ENCODE measurements around the gene NSUN4.
"Not testable (repeated sequence)": the region's sequence is repeated elsewhere in the genome, so short reads cannot be mapped to it uniquely, and the experiment has no call there.

Gene NSUN4

DNA sequence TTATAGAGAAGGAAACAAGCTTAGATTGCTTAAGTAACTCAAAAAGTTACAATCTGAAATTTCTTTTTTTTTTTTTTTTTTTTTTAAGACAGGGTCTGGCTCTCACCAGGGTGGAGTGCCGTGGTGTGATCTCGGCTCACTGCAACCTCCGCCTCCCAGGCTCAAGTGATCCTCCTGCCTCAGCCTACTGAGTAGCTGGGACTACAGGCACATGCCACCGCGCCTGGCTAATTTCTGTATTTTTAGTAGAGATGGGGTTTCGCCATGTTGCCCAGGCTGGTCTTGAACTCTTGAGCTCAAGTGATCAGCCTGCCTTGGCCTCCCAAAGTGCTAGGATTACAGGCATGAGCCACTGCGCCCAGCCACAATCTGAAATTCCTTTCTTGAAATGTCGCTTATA, 27.1 kb downstream of the NSUN4 start:
- not testable (repeated sequence) for DNase-seq (ENCODE audit: low read depth)

DNA sequence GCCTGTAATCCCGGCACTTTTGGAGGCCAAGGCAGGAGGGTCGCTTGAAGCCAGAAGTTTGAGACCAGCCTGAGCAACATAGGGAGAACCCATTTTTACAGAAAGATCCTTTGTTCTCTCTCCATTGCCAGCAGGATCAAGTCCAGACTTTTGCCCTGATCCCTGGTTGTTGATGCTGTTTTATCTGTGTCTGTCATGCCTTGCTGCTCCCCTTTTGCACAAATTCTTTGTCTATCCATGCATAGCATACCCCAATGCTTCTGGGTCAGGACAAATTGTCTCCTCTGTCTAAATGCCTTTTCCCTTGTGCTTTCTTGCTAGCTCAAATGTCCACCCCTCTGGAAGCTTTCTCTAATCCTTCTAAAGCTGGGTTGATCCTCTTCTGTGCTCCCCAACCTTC, 28.2 kb downstream of the NSUN4 start:
- DNase-seq (ENCODE audit: low read depth), result no peak

DNA sequence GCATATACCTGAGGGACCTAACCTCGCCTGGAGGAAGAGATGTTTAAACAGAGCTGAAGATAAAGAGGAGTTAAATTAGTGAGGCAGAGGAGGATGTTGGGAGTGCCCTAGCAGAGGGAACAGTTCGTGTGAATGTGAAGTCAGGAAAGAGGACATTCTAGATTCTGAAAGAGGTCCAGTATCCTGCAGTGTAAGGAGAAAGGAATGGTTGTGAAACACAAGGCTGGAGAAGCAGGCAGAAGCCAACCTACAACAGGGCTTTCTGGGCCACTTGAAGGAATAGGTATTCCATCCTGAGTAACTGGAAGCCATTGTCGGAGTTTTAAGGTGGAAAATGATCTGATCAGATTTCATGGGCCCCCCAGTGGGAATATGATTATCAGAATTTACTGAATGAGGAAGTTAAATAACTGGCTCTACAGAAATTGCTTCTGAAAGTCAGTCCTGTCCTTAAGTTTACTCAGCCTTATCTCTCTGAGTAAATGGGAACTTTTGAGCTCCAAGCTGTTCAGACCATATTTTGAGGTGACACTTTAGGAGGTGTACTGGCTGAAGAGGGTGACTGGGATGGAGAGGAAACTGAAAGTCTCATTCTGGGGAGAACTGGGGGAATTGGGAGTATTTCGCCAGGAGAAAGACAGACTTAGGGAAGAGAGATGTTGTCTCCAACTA, 29.1 kb downstream of the NSUN4 start:
- DNase-seq (ENCODE audit: low read depth), result no peak

DNA sequence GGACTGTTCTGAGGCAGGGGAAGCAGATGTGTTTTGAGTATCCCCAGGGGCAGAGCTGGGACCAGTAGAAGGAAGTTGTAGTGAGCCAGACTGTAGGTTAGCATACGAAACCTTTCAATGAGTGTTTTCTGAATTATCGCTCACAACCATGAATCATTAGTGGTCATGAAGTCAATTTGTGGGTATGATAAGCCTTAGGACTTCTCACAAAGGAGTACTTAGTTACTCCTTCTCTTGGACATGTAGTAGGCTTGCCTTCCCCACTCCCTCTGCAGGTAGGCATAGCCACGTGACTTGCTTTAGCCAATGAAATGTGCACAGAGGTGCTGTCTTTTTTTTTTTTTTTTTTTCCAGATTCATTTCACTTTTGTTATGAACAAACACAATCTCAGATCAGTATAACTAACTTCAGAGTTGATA, 29.6 kb downstream of the NSUN4 start:
- no peak for DNase-seq (ENCODE audit: low read depth)

DNA sequence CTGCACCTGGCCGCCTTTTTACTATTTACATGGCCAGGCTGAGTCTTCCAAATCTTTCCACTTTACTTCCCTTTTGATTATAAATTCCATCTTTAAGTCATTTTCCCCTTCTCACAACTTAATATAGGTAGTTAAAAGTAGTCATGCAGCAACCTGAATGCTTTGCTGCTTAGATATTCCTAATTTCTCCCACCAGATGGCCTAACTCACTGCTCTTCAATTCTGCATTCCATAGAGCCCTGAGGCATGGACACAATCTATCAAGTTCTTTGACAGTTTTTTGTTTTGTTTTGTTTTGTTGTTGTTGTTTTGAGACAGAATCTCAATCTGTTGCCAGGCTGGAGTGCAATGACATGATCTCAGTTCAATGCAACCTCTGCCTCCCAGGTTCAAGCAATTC, 31.8 kb downstream of the NSUN4 start:
- no peak for DNase-seq (ENCODE audit: low read depth)

DNA sequence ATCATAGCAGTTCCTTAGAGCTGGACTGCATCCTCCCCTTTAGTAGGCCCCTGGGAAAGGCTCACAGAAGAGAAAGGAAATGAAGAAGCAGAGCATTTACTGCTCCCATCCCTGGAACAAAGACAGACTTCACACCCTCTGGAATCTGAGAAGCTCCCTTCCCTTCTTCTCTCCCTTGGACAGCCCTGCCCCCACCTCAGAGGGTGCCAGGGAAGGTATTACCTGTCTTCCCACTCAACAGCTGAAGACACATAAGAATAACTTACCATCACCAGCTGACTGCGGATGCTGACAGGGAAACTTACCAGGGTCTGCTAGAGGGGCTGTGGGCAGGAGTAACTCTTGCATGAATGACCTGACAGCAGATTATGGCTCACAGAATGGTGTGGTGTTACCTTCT, 39.4 kb downstream of the NSUN4 start:
- DNase-seq (ENCODE audit: low read depth), result no peak

DNA sequence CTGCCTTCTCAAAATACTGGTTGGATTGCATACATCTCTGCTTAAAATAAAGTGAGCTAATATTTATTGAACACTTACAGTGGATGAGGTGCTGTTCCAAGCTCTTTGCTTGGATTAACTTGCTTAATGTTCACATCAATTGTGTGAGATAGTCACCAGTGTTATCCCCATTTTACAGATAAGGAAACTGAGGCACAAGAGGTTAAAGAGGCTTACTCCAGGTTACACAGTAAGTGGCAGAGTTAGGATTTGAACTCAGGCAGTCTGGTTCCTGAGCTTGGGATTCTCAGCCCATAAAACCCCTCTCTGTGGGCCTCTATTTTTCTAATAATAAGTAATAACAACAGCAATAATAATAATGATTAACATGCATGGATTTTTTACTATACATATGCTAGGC, 39.9 kb downstream of the NSUN4 start:
- no peak for DNase-seq (ENCODE audit: low read depth)

DNA sequence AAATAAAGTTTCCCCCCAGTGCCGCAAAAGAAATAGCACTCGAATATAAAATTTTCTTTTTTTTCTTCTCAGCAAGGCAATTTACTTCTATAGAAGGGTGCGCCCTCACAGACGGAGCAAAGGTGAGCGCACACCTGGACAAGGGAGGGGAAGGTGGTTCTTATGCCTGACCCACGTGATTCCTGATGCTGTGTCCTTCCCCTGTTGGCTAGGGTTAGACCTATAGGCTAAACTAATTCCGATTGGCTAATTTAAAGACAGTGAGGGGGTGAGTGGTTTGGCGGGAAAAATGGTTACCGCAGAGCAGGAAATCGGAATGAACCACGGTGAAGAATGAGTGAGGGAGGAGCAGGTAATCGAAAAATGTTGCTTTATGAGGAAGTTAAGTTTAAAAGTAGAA, 52.9 kb downstream of the NSUN4 start:
- DNase-seq (ENCODE audit: low read depth), result no peak

DNA sequence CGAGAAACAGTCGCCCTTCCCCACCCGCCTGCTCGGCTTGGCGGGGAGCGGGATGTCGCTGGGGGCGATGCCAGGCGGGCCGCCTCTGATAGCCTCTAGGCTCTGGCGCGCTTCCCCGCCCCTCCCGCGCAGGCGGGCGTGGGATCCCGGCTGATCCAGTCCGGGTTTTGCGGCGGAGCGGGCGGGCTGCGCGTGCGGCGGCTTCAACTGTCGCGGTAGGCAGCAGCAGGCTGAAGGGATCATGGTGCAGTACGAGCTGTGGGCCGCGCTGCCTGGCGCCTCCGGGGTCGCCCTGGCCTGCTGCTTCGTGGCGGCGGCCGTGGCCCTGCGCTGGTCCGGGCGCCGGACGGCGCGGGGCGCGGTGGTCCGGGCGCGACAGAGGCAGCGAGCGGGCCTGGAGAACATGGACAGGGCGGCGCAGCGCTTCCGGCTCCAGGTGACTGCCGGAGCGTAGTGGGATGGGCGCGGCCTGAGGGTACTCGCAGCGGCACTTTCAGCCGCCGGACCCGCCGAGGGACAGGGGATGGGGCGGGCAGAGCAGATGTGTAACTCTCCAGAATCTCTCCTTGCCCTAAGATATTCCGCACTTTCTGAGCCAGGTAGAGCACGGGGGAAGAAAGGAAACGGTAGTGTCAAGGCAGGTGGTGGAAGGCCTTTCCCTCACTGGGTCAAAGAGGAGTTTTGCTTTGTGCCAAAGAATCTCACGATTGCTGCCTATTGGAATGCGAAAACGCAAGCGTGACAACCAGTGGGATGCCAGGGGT, 53.7 kb downstream of the NSUN4 start, which contains the start of gene FAAH:
FAAH (plus strand) TSS at position 210 of the 764 bp plus-strand sequence; CDS start at position 242, 32 bp downstream.
- DNase-seq (ENCODE audit: low read depth), result no peak

DNA sequence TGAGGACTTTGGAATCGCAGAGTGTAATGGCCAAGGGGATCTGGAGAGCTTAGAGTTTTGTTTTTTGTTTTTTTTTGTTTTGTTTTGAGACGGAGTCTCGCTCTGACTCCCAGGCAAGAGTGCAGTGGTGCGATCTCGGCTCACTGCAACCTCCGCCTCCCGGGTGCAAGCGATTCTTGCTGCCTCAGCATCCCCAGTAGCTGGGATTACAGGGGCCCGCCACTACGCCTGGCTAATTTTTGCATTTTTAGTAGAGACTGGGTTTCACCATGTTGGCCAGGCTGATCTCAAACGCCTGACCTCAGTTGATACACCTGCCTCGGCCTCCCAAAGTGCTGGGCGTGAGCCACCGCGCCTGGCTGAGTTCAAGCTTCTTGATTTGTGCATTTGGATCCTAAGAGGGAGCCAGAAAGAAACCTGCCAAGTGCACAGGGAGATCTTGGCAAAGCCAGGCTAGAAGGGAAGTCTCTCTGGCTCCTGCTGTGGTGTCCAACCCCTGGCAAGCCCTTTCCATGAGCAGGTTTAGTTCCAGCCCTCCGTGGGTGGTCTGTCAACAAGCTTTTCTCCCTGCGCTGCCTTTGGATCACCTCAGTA, 54.4 kb downstream of the NSUN4 start:
- DNase-seq (ENCODE audit: low read depth), result no peak

DNA sequence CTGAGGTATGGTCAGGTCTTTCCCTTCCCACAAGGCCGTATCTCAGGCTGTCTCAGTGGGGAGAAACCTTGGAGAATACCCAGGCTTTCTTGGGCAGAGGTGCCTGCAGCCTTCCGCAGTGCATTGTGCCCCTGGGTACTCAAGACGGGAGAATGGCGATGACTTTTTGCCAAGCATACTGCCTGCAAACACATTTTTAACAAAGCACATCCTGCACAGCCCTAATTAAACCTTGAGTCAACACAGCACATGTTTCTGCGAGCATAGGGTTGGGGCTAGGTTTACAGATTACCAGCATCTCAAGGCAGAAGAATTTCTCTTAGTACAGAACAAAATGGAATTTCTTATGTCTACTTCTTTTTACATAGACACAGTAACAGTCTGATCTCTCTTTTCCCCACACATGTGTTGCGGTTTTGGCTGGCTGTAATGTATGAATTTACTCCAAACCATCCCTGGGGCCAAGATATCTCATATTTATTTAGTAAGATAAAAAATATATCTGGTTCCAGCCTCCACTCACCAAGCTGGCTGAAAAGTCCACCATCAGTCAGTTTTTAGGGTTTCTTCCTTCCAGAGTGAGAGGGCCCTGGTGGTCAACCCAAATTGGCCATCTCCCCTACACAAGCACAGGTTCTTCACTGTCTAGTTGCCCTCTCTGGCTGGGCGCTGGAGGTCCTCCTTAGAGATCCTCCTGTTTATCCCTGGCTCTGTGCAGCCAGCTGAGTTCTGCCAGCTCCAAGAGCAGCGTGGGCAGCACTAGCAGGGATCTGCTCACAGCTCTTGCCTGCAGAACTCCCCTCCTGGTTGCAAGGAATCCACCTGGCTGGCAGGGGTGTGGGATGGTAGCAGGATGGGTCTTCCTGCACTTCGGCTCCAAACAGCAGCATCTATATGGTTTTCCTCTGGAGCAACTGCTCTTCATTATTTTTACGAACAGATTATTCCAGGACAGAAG, 56.1 kb downstream of the NSUN4 start:
- DNase-seq (ENCODE audit: low read depth), result no peak

DNA sequence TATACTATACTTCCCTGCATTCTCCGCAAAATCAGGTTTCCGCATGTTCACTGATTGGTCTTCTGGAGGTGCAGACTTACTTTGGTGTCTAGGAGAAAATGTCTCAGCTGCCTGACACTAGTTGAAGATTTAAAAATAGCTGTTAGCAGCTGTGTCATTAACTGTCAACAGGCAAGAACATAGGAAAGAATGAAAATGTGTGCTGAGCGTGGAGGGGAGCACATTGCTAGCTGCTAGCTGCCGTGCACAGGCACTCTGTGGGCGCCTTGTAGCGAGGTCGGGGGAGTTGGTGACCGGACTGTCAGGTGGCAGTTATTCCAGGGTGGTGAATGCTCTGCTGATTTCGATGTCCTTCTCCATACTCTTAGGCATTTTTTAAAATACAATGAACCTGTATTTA, 58.7 kb downstream of the NSUN4 start:
- no peak for DNase-seq (ENCODE audit: low read depth)

DNA sequence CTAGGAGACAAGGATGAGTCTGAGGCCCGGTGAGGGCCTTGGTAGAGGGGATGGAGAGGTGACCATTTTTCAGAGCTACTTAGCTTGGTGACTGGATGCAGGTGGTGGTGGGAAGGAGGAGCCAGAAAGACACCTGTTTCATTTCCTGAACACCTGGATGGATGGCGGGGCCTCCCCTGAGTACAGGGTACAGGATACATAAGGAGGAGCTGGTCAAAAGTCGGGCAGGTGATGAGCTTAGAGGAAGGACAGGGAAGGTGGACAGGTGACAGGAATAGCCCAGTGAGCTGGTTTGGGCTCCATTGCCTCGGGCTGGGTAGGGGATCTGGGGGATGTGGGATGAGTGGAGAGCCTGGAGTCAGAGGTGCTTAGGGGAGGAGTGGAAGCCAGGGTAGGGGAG, 59.8 kb downstream of the NSUN4 start:
- DNase-seq (ENCODE audit: low read depth), result no peak

DNA sequence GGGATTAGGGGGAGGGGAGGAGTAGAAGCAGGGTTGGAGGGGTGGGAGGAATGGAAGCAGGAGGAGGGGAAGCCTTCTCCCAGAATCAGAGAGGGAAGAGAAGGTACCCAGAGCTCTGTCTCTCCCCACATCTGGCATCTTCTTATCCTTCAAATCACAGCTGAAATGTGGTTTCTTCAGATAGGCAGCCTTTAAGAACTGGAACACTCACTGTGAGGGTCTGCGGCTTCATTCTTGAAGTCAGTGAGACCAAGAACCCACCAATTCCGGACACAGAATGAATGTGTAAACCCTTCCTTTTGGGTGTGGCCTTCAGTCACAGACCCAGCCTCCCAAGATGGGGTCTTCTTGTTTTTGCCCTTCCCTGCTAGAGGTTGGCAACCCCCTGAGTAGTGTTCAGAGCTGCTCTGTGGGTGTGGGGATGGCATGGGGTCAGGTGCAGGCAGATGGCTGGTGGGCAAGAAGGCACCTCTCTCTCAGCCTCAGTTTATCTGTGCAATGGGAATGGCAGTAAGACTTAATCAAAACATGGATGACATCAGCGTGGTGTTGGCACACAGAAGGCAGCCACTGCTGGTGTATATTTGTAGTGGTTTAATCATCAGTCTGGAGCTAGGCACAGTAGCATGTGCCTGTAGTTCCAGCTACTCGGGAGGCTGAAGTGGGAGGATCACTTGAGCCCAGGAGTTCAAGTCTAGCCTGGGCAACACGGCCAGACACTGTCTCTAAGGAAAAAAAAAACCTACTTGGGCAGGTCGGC, 60.7 kb downstream of the NSUN4 start:
- no peak for DNase-seq (ENCODE audit: low read depth)

DNA sequence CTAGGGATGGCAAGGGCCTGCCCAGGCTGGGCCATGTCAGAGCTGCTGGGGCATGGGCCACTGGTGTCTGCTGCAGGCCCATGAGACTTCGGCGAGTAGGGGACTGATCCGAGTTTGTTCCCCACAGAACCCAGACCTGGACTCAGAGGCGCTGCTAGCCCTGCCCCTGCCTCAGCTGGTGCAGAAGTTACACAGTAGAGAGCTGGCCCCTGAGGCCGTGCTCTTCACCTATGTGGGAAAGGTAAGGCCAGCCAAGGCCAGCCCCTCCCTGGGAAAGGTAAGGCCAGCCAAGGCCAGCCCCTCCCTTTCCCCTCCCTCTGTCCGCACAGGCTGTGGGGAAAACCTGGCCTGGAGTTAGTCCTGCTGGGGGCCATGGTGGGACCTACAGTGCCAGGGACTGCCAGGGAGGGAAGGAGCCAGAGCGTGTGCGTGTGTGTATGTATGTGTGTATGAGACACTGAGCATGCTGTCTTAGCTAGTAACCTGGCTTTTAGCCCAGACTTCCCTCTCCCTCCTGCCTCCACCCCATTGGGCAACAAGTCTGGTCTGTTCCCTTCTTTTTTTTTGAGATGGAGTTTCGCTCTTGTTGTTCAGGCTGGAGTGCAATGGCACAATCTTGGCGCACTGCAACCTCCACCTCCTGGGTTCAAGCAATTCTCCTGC, 61.5 kb downstream of the NSUN4 start:
- DNase-seq (ENCODE audit: low read depth), result no peak

DNA sequence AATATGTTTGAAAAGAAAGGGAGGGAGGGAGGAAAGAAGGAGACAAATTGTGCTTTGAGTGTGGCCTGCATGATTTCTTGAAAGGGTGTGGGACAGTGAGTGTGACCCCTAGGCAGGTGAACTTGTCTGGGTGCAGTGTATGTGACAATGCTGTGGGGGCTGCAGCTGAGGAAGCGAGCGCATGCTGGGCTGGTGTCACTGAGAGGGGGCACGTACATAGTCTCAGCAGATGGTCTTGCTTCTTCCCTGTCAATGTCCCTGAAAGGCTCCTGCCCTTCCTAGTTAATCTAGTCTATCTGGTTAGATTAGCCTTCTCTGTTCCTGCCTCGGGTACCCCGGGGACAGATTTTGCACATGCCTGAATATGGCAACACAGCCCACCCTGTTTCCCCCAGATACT, 63.3 kb downstream of the NSUN4 start:
- no peak for DNase-seq (ENCODE audit: low read depth)

DNA sequence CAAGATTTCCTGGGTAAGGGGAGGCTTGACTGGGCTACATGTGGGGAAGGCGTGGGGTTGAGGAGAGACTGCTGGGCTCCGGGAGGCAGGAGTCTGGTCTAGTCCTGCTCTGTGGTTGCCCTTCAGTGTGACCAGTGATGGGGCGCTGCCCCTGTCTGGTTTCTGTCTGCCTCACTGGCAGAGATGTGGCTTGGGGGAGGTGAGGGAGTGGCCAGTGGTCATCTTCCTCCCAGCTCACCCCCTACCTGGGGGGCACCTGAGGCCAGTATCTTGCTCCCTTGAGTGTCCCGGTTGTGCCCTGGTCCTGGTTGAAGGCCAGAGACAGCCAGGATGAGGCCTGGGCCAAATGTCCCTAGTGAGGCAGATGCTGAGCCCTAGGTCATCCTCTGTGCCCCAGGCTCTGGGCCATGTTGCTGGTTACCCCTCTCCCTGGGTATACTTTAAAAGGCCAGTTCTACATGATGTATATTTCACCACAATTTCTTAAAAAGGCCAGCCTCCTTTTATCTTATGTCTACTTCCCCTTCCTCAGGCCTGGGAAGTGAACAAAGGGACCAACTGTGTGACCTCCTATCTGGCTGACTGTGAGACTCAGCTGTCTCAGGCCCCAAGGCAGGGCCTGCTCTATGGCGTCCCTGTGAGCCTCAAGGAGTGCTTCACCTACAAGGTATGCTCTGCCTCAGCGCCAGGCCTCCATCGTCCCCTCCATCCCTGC, 64.0 kb downstream of the NSUN4 start:
- DNase-seq (ENCODE audit: low read depth), result no peak

DNA sequence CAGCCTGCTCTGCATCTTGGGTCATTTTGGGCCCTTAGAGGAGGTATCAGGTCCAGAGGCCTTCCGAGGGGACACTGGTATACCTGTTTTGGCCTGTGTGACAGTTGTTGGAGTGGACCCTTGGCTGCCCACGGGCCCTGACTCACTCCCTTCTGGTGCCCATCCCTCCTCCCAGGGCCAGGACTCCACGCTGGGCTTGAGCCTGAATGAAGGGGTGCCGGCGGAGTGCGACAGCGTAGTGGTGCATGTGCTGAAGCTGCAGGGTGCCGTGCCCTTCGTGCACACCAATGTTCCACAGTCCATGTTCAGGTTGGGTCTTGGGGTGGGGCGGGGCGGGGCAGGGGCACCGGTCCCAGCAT, 64.6 kb downstream of the NSUN4 start:
- DNase-seq (ENCODE audit: low read depth), result no peak

DNA sequence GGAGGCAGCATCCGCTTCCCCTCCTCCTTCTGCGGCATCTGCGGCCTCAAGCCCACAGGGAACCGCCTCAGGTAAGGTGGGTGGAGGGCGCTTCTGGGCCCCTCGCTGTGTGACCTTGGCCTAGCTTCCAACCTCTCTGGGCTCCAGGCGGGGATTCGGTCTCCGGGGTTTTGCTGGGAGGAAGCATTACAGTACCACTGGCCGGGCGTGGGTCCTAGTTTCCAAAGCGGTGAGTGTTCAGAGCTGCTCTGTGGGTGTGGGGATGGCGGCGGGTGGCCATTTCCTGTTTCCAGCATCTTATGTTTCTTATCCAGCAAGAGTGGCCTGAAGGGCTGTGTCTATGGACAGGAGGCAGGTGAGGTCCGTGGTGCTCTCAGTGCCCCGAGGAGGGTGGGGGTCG, 65.1 kb downstream of the NSUN4 start:
- no peak for DNase-seq (ENCODE audit: low read depth)
